SK-N-SH (cell line): ENCODE data around the gene RASAL2. TPM values are rescaled to one million over a fixed set of nuclear protein-coding genes. Genes with fewer than 3 reads are reported as not detected.

Experiments
- CTCF ChIA-PET: fragments of 300-600, 350-600 bp; formaldehyde crosslinking; extraction: SDS; loops from one replicate; lab custom pipeline; 2021; lab: Yijun Ruan, JAX
- POLR2A ChIA-PET: fragments of 350-600 bp; sonication (Branson Sonifier 250); formaldehyde crosslinking; extraction: SDS; loops from one replicate; lab custom pipeline; 2020; ENCODE audit warnings: antibody characterized with exemption, inconsistent platforms; lab: Yijun Ruan, JAX
- DNase-seq: peaks from one replicate; pipeline ENCODE4 v3.0.0; 2012
- H2AFZ ChIP-seq: fragments of 200-600 bp; sonication (generic); 2 replicates; pipeline ENCODE4 v1.8.1; 2016; ENCODE audit warnings: antibody characterized with exemption, mild to moderate bottlenecking, low read depth
- H3F3A ChIP-seq: fragments of 200-600 bp; sonication (generic); replicated peaks from 2 replicates; pipeline ENCODE3; 2016; ENCODE audit warnings: antibody characterized with exemption, mild to moderate bottlenecking; ENCODE audit not compliant: insufficient read depth
- H3K27ac ChIP-seq, 2 experiments: fragments of 200-500 bp in 1 of 2; fragments of 200-600 bp in 1 of 2; sonication (Bioruptor generic) in 1 of 2; sonication (generic), shearing (Covaris generic) in 1 of 2; 2 replicates each; pipeline versions ENCODE4 v1.5.1 to v1.6.1; 2014 to 2016; ENCODE audit warnings: low read depth in 2 of 2, inconsistent platforms in 1 of 2, low read length in 1 of 2, mild to moderate bottlenecking in 1 of 2, mixed read lengths in 1 of 2
- H3K27me3 ChIP-seq: fragments of 200-600 bp; sonication (generic), shearing (Covaris generic); 2 replicates; pipeline ENCODE4 v1.6.1; 2016; ENCODE audit warnings: mixed run types; ENCODE audit not compliant: insufficient read depth
- H3K36me3 ChIP-seq, 2 experiments: fragments of 200-500 bp in 1 of 2; fragments of 200-600 bp in 1 of 2; sonication (Bioruptor generic) in 1 of 2; sonication (generic) in 1 of 2; replicated peaks in 1 of 2; 2 replicates each; pipeline versions ENCODE3 to v1.5.1; 2014 to 2016; ENCODE audit warnings: low read length in 1 of 2, mild to moderate bottlenecking in 1 of 2; ENCODE audit not compliant: insufficient read depth in 2 of 2, control insufficient read depth in 1 of 2
- H3K4me1 ChIP-seq, 2 experiments: fragments of 200-500 bp in 1 of 2; fragments of 200-600 bp in 1 of 2; sonication (Bioruptor generic) in 1 of 2; sonication (generic), shearing (Covaris generic) in 1 of 2; 2 replicates each; pipeline versions ENCODE4 v1.5.1 to v1.6.1; 2014 to 2016; ENCODE audit warnings: low read depth in 1 of 2, low read length in 1 of 2, mixed run types in 1 of 2; ENCODE audit not compliant: insufficient read depth in 2 of 2, control insufficient read depth in 1 of 2
- H3K4me2 ChIP-seq: fragments of 200-600 bp; sonication (generic), shearing (Covaris generic); 2 replicates; pipeline ENCODE4 v1.6.1; 2017; ENCODE audit warnings: mixed run types
- H3K4me3 ChIP-seq, 2 experiments: fragments of 200-500 bp in 1 of 2; fragments of 200-600 bp in 1 of 2; sonication (Bioruptor generic) in 1 of 2; sonication (generic), shearing (Covaris generic) in 1 of 2; 2 replicates each; pipeline versions ENCODE4 v1.5.1 to v1.8.1; 2014 to 2016; ENCODE audit warnings: low read depth in 2 of 2, inconsistent platforms in 1 of 2, low read length in 1 of 2, mild to moderate bottlenecking in 1 of 2, mixed read lengths in 1 of 2, moderate library complexity in 1 of 2
- H3K79me2 ChIP-seq: fragments of 200-600 bp; sonication (generic); 2 replicates; pipeline ENCODE4 v1.8.1; 2017; ENCODE audit warnings: mild to moderate bottlenecking; ENCODE audit not compliant: insufficient read depth
- H3K9ac ChIP-seq: fragments of 200-600 bp; sonication (generic); 2 replicates; pipeline ENCODE4 v1.6.1; 2017; ENCODE audit warnings: mixed run types
- H3K9me2 ChIP-seq: fragments of 200-600 bp; sonication (generic); 2 replicates; pipeline ENCODE4 v1.6.1; 2017; ENCODE audit warnings: mixed run types
- H3K9me3 ChIP-seq: fragments of 200-600 bp; sonication (generic); 2 replicates; pipeline ENCODE4 v1.6.1; 2017; ENCODE audit warnings: mixed run types, mild to moderate bottlenecking, moderate library complexity
- H4K20me1 ChIP-seq: fragments of 200-600 bp; sonication (generic); 2 replicates; pipeline ENCODE4 v1.6.1; 2017; ENCODE audit warnings: mild to moderate bottlenecking, mixed run types; ENCODE audit not compliant: insufficient read depth
- CHD2 ChIP-seq: fragments of 150-350 bp; IDR thresholded peaks from 2 replicates; pipeline ENCODE4 v1.6.1; 2018; ENCODE audit warnings: low read length; ENCODE audit not compliant: partially characterized antibody
- ELF1 ChIP-seq: IDR thresholded peaks from 2 replicates; pipeline ENCODE4 v1.4.0; 2012
- FOSL2 ChIP-seq: IDR thresholded peaks from 2 replicates; pipeline ENCODE4 v1.4.0; 2012; ENCODE audit warnings: low read depth, mild to moderate bottlenecking, moderate library complexity, borderline replicate concordance
- FOXJ3 ChIP-seq: sonication (generic); formaldehyde crosslinking; IDR thresholded peaks from 2 replicates; pipeline ENCODE4 v1.5.1; 2020; ENCODE audit warnings: mild to moderate bottlenecking, missing genetic modification reagents
- FOXM1 ChIP-seq: IDR thresholded peaks from 2 replicates; pipeline ENCODE4 v1.4.0; 2012; ENCODE audit warnings: low read depth, mild to moderate bottlenecking
- IRF3 ChIP-seq: fragments of 150-350 bp; IDR thresholded peaks from 2 replicates; pipeline ENCODE4 v1.6.1; 2016; ENCODE audit warnings: mild to moderate bottlenecking, low read depth, low read length
- NFIC ChIP-seq: IDR thresholded peaks from 2 replicates; pipeline ENCODE4 v1.4.0; 2012; ENCODE audit warnings: borderline replicate concordance
- NRF1 ChIP-seq: IDR thresholded peaks from 2 replicates; pipeline ENCODE4 v1.6.1; 2012; ENCODE audit warnings: low read depth, mild to moderate bottlenecking, low read length
- RCOR1 ChIP-seq: fragments of 150-350 bp; IDR thresholded peaks from 2 replicates; pipeline ENCODE4 v1.6.1; 2017; ENCODE audit warnings: antibody characterized with exemption, low read length
- RXRA ChIP-seq: IDR thresholded peaks from 2 replicates; pipeline ENCODE4 v1.4.0; 2012; ENCODE audit warnings: low read depth, mild to moderate bottlenecking, borderline replicate concordance
- SMC3 ChIP-seq: IDR thresholded peaks from 2 replicates; pipeline ENCODE4 v1.6.1; 2012; ENCODE audit warnings: low read depth, low read length, improper control_type of control experiment
- TAF1 ChIP-seq: IDR thresholded peaks from 2 replicates; pipeline ENCODE4 v1.6.1; 2012; ENCODE audit warnings: low read depth, mild to moderate bottlenecking, low read length, moderate library complexity, borderline replicate concordance
- TCF12 ChIP-seq: IDR thresholded peaks from 2 replicates; pipeline ENCODE4 v1.4.0; 2012
- TEAD4 ChIP-seq: IDR thresholded peaks from 2 replicates; pipeline ENCODE4 v1.4.0; 2012; ENCODE audit warnings: mild to moderate bottlenecking, borderline replicate concordance; ENCODE audit not compliant: insufficient read depth
- YY1 ChIP-seq: IDR thresholded peaks from 2 replicates; pipeline ENCODE4 v1.4.0; 2012; ENCODE audit warnings: low read depth, mild to moderate bottlenecking
- ZBTB33 ChIP-seq: IDR thresholded peaks from 2 replicates; pipeline ENCODE4 v1.4.0; 2012; ENCODE audit warnings: low read depth, borderline replicate concordance
- WGBS: methylation state at CpG from one replicate; pipeline ENCODE4 v1.1.6; 2017; ENCODE audit warnings: low lambda C conversion rate; 5-methylcytosine and 5-hydroxymethylcytosine counted together
- polyA plus RNA-seq, 3 experiments: library from polyadenylated mRNA; depleted of rRNA; stranded (reverse); fragments of >200 nt; gene quantifications; 2 replicates each; pipeline ENCODE4 v1.2.3, GENCODE V29; 2012
- TF ChIP-seq, protein P1 (sequence below): IDR thresholded peaks from 2 replicates; pipeline ENCODE4 v1.4.0; 2012; ENCODE audit warnings: low read depth, borderline replicate concordance
- TF ChIP-seq, protein P2 (sequence below): IDR thresholded peaks from 2 replicates; pipeline ENCODE4 v1.6.1; 2012; ENCODE audit warnings: mild to moderate bottlenecking, low read depth, low read length, moderate library complexity
- TF ChIP-seq, protein P3 (sequence below): fragments of 150-350 bp; IDR thresholded peaks from 2 replicates; pipeline ENCODE4 v1.6.1; 2017; ENCODE audit warnings: antibody characterized with exemption, low read length, low read depth, borderline replicate concordance

Gene RASAL2
- polyA plus RNA-seq, 1 of the 3 experiments (the other 2 are of a cell fraction), result 6.9 TPM

DNA sequence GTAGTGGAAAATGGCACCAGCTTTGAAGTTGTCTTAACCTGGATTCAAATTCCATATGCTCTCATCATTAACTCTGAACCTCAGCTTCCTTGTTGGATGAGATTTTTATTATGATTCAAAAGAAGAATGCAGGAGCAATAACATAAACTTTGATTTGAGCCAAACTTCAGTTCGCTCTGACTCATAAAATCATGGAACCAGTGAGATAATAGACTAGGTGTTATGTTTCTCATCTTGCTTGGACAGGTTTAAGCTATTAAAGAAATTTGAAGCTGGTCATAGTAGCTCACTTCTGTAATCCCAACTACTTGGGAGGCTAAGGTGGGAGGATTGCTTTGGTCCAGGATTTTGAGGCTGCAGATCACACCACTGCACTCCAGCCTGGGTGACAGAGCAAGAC, 230.1 kb downstream of the RASAL2 start:
- H3K4me3 ChIP-seq, result no peak overlapping the region
- no peak overlapping the region for H2AFZ ChIP-seq
- H3K36me3 ChIP-seq, result no peaks in the 10 kb centered on the region
- H3K9me2 ChIP-seq, result no peaks in the 10 kb centered on the region
- no peaks in the 10 kb centered on the region for H3K4me1 ChIP-seq
- H3K9ac ChIP-seq, result no peak overlapping the region
- no peak overlapping the region for H3K4me2 ChIP-seq
- no peak overlapping the region for H3K27ac ChIP-seq
- no peaks in the 10 kb centered on the region for H3K9me3 ChIP-seq
- peaks cover 24% of the 10 kb centered on the region for H3F3A ChIP-seq
- POLR2A ChIA-PET, result no interaction called here
- H3K27me3 ChIP-seq, result no peaks in the 10 kb centered on the region
- no peak for TF ChIP-seq TAF1
- TF ChIP-seq TCF12, result peak; percentile 9; the same call in 1 of the 2 replicates
- no peaks in the 10 kb centered on the region for H4K20me1 ChIP-seq
- WGBS, result 86% methylated on average over 1 of the region's 1 CpG
- no peak for DNase-seq
- CTCF ChIA-PET, result interaction anchor here (1.1 to 2.6 kb wide), 5 partner anchors 14 to 678 kb away, joined by 3 to 11 read pairs (median 4); no protein-coding TSS in a partner anchor
- peaks cover 42% of the 10 kb centered on the region; the same call in 1 of the 2 replicates for H3K79me2 ChIP-seq

GRCh38 chr1:178328728-178329127, 234.8 kb downstream of the RASAL2 start:
- peaks cover 35% of the 10 kb centered on the region for H3K79me2 ChIP-seq
- no peak overlapping the region for H3K4me3 ChIP-seq
- H3K4me2 ChIP-seq, result no peak overlapping the region
- no peaks in the 10 kb centered on the region for H3K27me3 ChIP-seq
- H4K20me1 ChIP-seq, result no peaks in the 10 kb centered on the region
- H3K36me3 ChIP-seq, result no peaks in the 10 kb centered on the region
- POLR2A ChIA-PET, result no interaction called here
- no peaks in the 10 kb centered on the region; a peak in 1 of 4 replicates for H3K4me1 ChIP-seq
- H2AFZ ChIP-seq, result no peak overlapping the region
- no peak for TF ChIP-seq NFIC
- TF ChIP-seq FOXM1, result no peak
- TF ChIP-seq RXRA, result no peak
- no peak for TF ChIP-seq NRF1
- TF ChIP-seq, protein P1, sequence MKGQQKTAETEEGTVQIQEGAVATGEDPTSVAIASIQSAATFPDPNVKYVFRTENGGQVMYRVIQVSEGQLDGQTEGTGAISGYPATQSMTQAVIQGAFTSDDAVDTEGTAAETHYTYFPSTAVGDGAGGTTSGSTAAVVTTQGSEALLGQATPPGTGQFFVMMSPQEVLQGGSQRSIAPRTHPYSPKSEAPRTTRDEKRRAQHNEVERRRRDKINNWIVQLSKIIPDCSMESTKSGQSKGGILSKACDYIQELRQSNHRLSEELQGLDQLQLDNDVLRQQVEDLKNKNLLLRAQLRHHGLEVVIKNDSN, result no peak
- TF ChIP-seq, protein P2, sequence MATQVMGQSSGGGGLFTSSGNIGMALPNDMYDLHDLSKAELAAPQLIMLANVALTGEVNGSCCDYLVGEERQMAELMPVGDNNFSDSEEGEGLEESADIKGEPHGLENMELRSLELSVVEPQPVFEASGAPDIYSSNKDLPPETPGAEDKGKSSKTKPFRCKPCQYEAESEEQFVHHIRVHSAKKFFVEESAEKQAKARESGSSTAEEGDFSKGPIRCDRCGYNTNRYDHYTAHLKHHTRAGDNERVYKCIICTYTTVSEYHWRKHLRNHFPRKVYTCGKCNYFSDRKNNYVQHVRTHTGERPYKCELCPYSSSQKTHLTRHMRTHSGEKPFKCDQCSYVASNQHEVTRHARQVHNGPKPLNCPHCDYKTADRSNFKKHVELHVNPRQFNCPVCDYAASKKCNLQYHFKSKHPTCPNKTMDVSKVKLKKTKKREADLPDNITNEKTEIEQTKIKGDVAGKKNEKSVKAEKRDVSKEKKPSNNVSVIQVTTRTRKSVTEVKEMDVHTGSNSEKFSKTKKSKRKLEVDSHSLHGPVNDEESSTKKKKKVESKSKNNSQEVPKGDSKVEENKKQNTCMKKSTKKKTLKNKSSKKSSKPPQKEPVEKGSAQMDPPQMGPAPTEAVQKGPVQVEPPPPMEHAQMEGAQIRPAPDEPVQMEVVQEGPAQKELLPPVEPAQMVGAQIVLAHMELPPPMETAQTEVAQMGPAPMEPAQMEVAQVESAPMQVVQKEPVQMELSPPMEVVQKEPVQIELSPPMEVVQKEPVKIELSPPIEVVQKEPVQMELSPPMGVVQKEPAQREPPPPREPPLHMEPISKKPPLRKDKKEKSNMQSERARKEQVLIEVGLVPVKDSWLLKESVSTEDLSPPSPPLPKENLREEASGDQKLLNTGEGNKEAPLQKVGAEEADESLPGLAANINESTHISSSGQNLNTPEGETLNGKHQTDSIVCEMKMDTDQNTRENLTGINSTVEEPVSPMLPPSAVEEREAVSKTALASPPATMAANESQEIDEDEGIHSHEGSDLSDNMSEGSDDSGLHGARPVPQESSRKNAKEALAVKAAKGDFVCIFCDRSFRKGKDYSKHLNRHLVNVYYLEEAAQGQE, result no peak
- TF ChIP-seq, protein P3, sequence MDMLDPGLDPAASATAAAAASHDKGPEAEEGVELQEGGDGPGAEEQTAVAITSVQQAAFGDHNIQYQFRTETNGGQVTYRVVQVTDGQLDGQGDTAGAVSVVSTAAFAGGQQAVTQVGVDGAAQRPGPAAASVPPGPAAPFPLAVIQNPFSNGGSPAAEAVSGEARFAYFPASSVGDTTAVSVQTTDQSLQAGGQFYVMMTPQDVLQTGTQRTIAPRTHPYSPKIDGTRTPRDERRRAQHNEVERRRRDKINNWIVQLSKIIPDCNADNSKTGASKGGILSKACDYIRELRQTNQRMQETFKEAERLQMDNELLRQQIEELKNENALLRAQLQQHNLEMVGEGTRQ, result no peak
- TF ChIP-seq TAF1, result no peak
- no peak for TF ChIP-seq RCOR1
- TF ChIP-seq SMC3, result no peak
- TF ChIP-seq ZBTB33, result no peak
- no peak for TF ChIP-seq TEAD4
- no peak for TF ChIP-seq IRF3
- no peak for TF ChIP-seq YY1
- no peak for TF ChIP-seq FOXJ3 (CRISPR knock-in tag)
- TF ChIP-seq CHD2, result no peak
- no peak for TF ChIP-seq ELF1
- no peak for TF ChIP-seq FOSL2
- CTCF ChIA-PET, result no interaction called here
- peaks cover 25% of the 10 kb centered on the region for H3F3A ChIP-seq
- H3K9ac ChIP-seq, result no peak overlapping the region
- no peaks in the 10 kb centered on the region for H3K9me2 ChIP-seq
- H3K9me3 ChIP-seq, result no peaks in the 10 kb centered on the region
- H3K27ac ChIP-seq, result no peak overlapping the region
- DNase-seq, result no peak
- 93% methylated on average over 3 of the region's 3 CpGs for WGBS
